Measurements from ENCODE around the gene NHLRC1.
"Not testable (repeated sequence)": the region's sequence is repeated elsewhere in the genome, so short reads cannot be mapped to it uniquely, and the experiment has no call there.

NHLRC1 gene

DNA sequence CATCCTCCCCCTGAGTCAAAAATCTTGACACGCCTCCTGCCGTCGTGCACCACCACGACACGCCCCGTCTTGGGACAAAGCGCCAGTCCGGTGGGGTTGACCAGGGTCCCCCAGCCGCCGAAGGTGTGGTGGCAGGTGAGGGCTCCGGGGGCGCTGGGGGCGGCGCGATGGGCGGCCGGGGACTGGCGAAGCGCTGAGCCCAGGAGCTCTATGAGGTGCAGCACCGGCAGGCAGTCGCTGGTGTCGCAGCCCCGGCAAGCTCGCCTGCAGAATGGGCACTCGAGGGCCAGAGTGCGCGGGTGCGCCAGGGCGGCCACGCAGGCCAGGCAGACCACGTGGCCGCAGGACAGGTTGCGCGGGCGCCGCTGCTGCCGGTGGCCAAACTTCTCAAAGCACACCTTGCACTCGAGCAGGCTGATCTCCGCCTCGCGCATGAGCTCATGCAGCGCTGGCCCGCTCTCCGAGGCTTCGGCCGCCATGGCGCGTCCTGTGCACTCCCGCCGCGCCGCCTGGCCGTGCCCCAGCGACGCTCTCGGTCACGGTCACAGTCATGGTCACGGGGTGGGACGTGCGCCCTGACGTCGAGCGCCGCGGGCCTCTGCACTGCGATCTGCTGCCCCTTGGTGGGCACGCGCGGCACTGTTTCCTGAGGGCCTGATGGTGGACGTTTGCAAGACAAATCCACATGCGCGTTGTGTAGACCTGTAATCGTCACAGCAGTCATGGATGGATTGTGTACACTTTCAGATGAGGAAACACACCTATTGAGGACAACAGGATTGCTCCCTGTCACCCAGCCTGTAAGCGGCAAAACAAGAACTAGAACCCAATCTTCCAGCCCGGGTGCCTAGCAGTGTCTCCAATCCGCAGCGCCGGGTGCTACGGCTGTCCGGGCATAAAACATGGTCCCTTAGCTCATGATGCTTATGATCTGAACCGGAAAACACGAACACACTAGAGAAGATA is at the start of gene NHLRC1:
Gene NHLRC1 (minus strand): TSS at position 550 of the 966 bp plus-strand sequence. CDS start 71 bp downstream, at position 479.
- peak; percentile 39 for DNase-seq (ENCODE audit: low read depth)

DNA sequence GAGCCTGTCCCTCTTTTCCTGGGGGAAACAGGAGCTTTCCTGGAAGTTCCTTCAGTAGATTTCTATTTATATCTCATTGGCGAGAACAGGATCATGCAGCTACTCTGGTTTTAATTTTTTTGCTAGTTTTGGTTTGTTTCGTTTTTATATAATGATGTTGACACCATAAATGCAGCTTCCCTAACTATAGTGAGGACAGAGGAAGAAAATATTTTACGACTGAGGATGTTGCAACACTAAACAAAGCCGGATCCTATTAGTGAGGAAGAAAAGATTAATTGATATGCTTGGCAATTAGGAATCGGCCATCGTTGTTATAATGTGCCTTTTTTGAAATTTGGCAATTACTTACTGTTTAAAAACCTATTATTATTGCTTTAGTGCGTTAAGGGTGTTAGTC is 49.4 kb upstream of the NHLRC1 start:
- DNase-seq (ENCODE audit: low read depth), result no peak

DNA sequence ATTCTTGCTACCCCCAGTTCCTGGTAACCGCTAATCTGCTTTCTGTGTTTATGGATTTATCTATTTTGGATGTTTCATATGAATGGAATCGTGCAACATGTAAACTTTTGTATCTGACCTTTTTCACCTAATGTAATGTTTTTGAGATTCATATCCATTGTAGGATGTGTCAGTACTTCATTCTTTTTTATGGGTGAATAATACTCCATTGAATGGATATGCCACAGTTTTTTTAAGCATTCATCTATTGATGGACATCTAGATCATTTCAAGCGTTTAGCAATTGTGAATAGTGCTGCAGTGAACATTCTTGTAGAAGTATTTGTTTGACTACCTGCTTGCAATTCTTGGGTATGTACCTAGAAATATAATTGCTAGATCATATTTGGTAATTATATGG is 45.8 kb upstream of the NHLRC1 start:
- DNase-seq (ENCODE audit: low read depth), result no peak

DNA sequence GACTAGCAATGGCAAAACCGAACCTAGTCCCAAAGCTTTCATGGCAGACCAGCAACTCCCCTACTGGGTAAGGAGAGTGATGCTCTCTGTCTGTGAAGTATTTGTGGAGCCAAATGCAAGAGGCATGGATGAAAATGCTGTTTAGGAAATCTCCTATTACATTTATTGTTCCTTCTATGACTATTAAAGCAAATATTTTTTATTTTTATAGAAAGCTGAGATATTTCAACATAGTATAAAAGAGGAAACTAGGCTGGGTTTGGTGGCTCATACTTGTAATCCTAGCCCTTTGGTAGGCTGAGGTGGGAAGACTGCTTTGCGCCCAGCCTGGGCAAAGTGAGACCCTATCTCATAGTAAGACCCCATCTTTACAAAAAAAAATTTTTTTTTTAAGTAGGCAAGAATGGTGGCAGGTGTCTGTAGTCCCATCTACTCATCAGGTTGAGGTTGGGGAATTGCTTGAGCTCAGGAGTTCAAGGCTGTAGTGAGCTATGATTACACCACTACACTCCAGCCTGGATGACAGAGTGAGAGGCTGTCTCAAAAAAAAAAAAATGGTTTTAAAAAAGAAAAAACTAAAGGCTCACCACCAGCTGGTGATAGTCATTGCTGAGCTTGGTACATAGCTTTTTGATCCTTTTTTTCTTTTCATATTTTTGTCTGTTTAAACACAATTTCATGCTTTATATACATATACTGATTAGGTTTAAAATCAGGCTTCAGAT is 44.0 kb upstream of the NHLRC1 start:
- DNase-seq (ENCODE audit: low read depth), result no peak

DNA sequence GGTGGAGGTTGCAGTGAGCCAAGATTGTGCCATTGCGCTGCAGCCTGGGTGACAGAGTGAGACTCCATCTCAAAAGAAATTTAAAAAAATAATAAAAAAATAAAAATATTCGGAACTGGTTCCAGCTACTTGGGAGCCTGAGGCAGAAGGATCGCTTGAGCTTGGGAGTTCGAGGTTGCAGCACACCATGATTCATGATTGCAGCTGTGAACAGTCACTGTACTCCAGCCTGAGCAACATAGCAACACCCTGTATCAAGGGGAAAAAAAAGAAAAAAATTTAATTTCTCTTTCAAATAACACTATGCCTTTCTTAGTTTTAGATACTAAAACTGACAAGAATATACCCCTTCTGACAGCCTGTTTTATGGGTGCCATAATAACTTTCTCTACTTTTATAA is 43.3 kb upstream of the NHLRC1 start:
- DNase-seq (ENCODE audit: low read depth), result no peak

DNA sequence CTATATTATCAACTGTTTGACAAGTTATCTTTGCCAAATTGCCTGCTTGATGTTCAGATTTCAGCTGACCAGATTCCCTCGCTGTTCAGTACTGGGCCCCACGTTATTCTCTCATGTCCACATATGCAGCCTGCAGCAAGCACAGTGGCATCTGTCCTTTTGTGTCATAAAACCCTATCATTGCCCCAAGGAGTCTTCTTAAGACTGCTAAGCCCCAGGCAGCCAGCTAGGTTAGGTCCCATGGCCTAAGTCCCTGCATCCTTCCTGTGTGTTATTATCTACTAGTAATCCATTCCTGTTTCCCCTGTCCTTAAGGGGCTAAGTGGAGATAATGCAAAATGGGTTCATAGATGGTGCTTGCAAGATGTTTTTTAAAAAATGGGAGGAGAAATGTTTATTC is 39.9 kb upstream of the NHLRC1 start:
- DNase-seq (ENCODE audit: low read depth), result no peak

GRCh38 chr6:18161431-18161830 is 39.0 kb upstream of the NHLRC1 start:
- no peak for DNase-seq (ENCODE audit: low read depth)

DNA sequence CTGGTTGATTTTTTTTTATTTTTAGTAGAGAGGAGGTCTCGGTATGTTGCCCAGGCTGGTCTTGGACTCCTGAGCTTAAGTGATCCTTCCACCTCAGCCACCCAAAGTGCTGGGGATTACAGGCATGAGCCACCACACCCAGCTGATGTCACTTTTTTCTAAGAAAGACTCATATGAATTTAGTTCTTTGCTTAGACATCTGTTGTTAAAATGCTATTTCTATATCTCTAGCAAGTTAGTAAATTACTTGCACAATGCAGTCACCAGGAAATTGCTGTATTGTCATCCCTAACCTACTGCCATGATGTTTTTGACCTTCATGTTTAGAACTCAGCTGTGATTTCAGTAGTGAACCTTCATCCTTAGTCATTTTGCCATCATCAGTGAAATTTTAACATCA is 38.4 kb upstream of the NHLRC1 start:
- no peak for DNase-seq (ENCODE audit: low read depth)

- no peak for DNase-seq (ENCODE audit: low read depth)
Measured at GRCh38 chr6:18155864-18156421, 33.5 kb upstream of the NHLRC1 start.

DNA sequence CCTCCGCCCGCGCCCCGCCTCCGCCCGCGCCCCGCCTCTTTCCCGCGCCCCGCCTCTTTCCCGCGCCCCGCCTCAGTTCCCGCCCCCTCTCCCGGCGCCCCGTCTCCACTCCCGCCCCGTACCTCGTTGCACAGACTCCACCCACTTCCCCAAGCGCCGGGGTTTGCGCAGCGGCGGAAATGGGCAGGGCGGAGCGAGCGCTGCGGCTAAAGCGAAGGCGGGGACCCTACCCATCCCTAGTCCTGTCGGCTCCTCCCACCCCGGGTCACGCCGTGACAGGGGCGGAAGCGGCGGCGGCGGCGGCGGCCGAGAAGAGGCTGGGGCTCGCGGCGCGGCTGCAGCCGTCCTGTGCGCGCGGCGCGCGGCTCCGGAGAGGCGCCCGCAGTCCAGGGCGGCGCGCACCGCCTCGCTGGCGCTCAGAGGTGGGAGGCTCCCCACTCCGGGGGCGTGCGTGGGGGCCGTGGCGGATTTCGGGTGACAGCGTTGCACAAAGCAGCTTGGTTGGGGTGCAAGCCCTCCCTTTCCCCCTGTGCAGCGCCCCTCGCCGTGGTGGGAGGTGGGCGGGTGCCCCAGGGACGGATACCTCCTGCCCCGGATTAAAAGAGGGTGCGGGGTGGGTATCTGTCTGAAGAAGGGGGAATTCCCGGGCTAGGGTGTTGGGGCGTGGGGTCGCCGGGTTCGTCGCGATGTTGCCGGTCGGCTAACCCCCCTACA is 32.8 kb upstream of the NHLRC1 start, which contains the start of gene KDM1B:
Gene KDM1B (plus strand): TSS at position 273 of the 714 bp plus-strand sequence. CDS start 4,474 bp downstream, outside the sequence.
- DNase-seq (ENCODE audit: low read depth), result peak; percentile 85

DNA sequence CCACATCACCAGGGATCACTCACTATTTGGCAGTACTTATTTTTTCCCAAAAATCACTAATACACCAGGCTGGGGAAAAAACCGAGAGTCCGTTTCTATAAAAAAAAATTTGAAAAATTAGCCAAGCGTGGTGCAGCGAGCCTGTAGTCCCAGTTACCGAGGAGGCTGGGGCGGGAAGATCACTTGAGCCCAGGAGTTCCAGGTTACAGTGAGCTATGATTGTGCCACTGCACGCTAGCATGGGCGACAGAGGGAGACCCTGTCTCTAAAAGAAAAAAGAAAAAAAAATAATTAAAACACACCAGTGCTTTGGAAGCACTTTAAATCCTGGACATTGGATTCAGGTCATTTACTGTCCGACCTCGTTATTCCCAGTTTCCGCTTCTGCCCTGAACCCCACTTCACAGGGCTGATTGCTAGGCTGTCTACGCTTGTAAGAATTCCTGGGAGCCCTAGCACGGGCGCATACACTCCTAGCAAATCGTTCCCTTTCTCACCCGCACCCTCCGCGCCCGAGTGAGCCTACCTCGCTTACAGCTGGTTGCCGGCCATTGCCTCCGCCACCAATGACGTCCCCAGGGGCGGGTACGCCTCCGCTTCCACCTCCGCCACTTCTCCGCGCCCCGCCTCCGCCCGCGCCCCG is 32.2 kb upstream of the NHLRC1 start, which contains the start of gene TPMT:
Gene TPMT (minus strand): TSS at position 571 of the 643 bp plus-strand sequence. CDS start 5,950 bp downstream, outside the sequence.
- DNase-seq (ENCODE audit: low read depth), result no peak

DNA sequence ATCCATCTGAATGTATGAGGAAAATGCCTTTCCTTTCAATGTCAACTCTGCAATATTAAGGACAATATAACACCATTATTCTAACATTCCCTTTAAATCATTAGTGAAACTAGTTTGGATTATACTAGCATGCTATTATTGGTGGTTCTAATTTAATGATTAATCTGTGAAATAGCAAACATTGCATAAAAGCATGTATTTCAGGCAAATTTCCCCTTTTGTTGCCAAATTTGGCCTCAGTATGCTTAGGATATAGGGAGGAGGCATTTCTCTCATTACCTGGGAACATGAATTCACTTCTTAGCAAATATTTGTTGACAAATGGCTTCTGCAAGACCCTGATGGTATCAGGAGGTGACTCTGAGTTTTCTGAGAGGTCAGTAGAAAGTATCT is 30.8 kb upstream of the NHLRC1 start:
- DNase-seq (ENCODE audit: low read depth), result no peak

GRCh38 chr6:18151801-18152200 is 29.3 kb upstream of the NHLRC1 start:
- no peak for DNase-seq (ENCODE audit: low read depth)

GRCh38 chr6:18151391-18151790 is 28.9 kb upstream of the NHLRC1 start:
- not testable (repeated sequence) for DNase-seq (ENCODE audit: low read depth)

- peak; percentile 85 for DNase-seq (ENCODE audit: low read depth)
Measured at GRCh38 chr6:18148304-18149025, 26.0 kb upstream of the NHLRC1 start.

DNA sequence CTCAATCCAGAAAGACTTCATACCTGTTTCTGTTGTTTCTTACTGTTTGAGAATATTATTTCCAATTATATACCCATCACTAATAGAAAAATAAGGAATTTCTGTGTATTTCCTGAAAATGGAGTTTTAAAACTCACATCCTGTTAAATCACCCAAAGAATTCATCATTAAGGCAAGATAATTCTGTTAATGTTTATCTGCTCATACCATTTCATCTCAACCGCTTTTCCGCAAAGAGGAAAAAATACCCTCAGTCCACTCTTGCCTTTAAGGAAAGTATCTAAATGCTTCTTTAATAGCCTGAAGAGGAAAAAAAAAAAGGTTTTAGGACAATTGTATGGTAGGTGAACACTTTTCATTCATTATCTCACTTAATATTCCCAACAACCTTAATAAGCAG is 25.1 kb upstream of the NHLRC1 start:
- DNase-seq (ENCODE audit: low read depth), result no peak

GRCh38 chr6:18147160-18147559 is 24.7 kb upstream of the NHLRC1 start:
- DNase-seq (ENCODE audit: low read depth), result peak; percentile 47

GRCh38 chr6:18142591-18142861 is 20.0 kb upstream of the NHLRC1 start:
- DNase-seq (ENCODE audit: low read depth), result no peak

- no peak for DNase-seq (ENCODE audit: low read depth)
Measured at GRCh38 chr6:18141805-18142590, 19.5 kb upstream of the NHLRC1 start.
